Measurements from ENCODE around the gene MTR. TPM values are rescaled to one million over a fixed set of nuclear protein-coding genes. Genes with fewer than 3 reads are reported as not detected.

MTR gene
- total RNA-seq, 4 donors from 2014 or later = 24.9 to 38.0 (median 30.8) TPM

DNA sequence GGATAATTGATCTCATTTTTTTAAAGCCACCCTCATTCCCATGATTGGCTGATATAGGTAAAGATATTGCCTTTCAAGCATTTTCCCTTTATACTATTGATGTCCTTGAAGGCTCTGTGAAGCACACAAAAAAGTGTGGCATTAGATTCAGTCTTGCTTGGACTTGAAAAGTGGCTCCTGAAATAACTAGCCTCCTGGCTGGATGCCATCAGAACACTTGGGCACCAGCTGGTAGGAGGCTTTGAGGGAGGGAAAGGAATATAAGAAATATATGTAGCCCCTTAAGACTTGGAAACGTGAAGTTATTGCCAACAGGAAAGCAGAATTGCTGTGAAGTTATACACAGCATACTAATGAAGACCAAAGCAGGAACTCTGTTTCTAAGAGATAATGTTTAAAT is 14.1 kb downstream of the MTR start:
- ATAC-seq (ENCODE audit: low FRiP score) (no peak), DNase-seq (ENCODE audit: low spot score) (no peak)
- TF ChIP-seq, protein P1, sequence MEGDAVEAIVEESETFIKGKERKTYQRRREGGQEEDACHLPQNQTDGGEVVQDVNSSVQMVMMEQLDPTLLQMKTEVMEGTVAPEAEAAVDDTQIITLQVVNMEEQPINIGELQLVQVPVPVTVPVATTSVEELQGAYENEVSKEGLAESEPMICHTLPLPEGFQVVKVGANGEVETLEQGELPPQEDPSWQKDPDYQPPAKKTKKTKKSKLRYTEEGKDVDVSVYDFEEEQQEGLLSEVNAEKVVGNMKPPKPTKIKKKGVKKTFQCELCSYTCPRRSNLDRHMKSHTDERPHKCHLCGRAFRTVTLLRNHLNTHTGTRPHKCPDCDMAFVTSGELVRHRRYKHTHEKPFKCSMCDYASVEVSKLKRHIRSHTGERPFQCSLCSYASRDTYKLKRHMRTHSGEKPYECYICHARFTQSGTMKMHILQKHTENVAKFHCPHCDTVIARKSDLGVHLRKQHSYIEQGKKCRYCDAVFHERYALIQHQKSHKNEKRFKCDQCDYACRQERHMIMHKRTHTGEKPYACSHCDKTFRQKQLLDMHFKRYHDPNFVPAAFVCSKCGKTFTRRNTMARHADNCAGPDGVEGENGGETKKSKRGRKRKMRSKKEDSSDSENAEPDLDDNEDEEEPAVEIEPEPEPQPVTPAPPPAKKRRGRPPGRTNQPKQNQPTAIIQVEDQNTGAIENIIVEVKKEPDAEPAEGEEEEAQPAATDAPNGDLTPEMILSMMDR (IDR thresholded peaks at IDR 0.05) = no peak

DNA sequence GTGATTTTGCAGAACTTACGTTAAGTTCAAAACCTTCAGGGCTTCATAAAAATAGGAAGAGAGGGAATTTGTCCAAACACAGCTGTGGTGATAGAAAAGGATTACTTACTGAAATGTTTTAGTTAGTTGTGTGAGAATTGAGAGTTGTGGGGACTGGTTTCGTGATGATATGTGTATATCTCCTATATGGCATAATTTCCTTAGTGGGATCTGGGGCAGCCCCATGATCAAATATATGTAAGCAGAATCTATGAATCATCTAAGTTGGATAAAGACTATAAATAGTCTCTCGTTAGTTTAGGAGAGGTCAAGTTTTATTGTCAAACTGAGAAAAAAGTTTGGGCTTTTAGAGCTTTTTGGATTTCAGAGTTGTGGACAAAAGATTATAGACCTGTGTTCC is 14.9 kb downstream of the MTR start:
- DNase-seq (ENCODE audit: low spot score) (no peak), ATAC-seq (ENCODE audit: low FRiP score) (no peak)
- TF ChIP-seq, protein P1 (IDR thresholded peaks at IDR 0.05) = no peak

DNA sequence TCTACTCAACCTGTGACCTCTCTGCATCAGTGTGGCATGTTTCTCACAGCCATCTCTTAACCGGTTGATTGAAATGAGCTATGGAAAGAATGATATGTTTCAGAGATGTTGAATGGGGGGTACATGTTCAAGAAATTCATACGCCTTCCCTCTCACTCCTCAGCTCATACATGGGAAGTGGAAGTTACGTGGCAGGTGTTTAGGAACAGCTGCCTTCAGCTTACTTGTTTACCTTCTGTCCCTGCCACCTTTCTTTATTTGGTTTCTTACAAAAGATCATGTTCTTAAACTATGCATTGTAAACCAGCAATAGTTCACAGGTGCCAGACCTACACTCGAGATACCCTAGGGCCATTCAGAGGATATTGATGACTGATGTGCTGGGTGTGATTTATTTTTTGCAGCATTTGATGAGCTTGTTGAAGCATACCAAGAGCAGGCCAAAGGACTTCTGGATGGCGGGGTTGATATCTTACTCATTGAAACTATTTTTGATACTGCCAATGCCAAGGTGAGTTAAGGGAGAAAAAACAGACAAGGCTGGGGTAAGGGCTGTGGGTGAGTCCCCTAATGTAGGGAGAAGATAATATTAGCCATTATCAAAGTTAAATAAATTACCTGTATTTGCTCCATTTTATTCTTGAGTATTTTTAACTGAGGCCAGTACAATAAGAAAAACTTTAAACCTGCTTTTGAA is 17.4 kb downstream of the MTR start:
- TF ChIP-seq, protein P1 (IDR thresholded peaks at IDR 0.05) = no peak
- DNase-seq (ENCODE audit: low spot score) (no peak), ATAC-seq (ENCODE audit: low FRiP score) (no peak)

DNA sequence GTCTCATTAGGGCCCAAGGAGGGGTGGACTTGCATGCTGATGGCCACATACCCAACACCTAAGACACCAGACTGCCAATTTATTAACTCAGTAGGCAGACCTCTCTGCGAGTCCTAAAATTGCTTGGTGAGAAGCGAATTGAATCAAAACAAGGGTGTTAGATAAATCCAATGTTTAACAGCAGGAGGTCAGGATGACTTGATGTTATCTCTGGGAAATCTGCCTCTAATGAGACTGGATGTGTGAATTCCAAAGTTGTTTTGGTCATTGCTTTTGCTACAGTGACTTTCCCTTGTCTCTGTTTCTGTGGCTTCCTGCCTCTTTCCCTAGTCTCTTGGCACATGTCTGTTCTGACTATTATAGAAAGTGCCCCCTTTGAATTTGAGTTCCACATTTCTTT is 20.8 kb downstream of the MTR start:
- ATAC-seq (ENCODE audit: low FRiP score) (no peak), DNase-seq (ENCODE audit: low spot score) (no peak)
- TF ChIP-seq, protein P1 (IDR thresholded peaks at IDR 0.05) = no peak

- ATAC-seq (ENCODE audit: low FRiP score) = no peak
- TF ChIP-seq, protein P1 (IDR thresholded peaks at IDR 0.05) = no peak
Measured at GRCh38 chr1:236819856-236820255, 24.8 kb downstream of the MTR start.

DNA sequence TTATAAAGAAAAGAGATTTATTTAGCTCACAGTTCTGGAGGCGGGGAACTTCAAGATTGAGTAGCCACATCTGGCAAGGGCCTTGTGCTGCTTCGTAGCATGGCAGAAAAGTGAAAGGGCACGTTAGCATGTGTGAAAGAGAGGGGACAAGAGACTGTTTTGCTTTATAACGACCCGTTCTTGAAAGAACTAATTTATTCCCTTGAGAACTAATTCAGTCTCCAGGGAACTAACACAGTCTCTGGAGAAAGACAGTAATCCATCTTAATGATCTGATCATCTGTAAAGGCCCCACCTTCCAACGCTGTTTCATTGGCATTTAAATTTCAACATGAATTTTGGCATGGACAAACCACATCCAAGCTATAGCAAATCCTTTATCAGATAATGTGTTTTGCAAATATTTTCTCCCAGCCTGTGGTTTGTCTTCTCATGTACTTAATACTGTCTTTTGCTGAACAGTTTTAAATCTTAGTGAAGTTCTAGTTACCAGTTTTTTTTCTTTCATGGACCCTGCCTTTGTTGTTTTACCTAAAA is 26.1 kb downstream of the MTR start:
- DNase-seq (ENCODE audit: low spot score) (no peak), ATAC-seq (ENCODE audit: low FRiP score) (no peak)
- TF ChIP-seq, protein P1 (IDR thresholded peaks at IDR 0.05) = no peak

More at GRCh38 chr1:236819856-236820255, 24.8 kb downstream of the MTR start:
- DNase-seq (ENCODE audit: low spot score) = no peak

DNA sequence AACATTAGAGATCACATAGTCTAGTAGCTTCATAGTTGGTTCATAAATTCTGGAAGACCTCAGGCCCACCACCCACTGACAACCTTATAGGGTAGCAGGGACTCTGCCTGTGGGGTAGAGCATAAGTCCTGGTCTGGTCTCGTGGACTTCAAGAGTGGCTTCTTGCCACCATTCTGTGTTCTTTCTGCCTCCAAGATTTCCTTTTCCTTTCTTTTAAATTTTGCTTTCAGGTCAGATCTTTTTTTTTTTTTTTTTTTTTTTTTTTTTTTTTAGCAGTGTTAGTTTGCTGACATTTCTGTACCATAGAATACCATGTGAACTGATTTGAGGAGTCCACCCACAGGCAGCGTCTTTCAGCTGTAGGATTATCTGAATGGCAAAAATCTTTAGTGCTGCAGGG is 28.5 kb downstream of the MTR start:
- no peak for ATAC-seq (ENCODE audit: low FRiP score)
- TF ChIP-seq, protein P1 (IDR thresholded peaks at IDR 0.05) = no peak
- DNase-seq (ENCODE audit: low spot score) = no peak

Measured in omental fat pad (tissue), 4 donors.